Aorta (tissue), 5 donors: ENCODE measurements around the gene SYNDIG1. TPM values are rescaled to one million over a fixed set of nuclear protein-coding genes. Genes with fewer than 3 reads are reported as not detected.

Experiments used
- ATAC-seq: fragments of 200-7000 bp; cut with Tn5 transposase; one replicate; pipeline ENCODE4 v1.9.1; 2022; ENCODE audit warnings: moderate library complexity; ENCODE audit not compliant: low FRiP score
- DNase-seq, 2 donors: peaks; one replicate each; pipeline ENCODE4 v3.0.0-alpha.2; 2020
- H3K27ac ChIP-seq, 2 donors: one replicate each; pipeline ENCODE4 v1.5.1; 2013; ENCODE audit warnings: low read length in 2 of 2, mild to moderate bottlenecking in 2 of 2, moderate library complexity in 2 of 2, control low read depth in 1 of 2, inconsistent platforms in 1 of 2, low read depth in 1 of 2
- H3K27me3 ChIP-seq, 2 donors: one replicate each; pipeline ENCODE4 v1.6.1; 2013; ENCODE audit warnings: control low read depth in 1 of 2, low read length in 1 of 2, mild to moderate bottlenecking in 1 of 2, moderate library complexity in 1 of 2; ENCODE audit not compliant: insufficient read depth in 2 of 2, control insufficient read depth in 1 of 2
- H3K36me3 ChIP-seq, 2 donors: one replicate each; pipeline ENCODE4 v1.6.1; 2013; ENCODE audit warnings: control low read depth in 1 of 2, low read length in 1 of 2, mild to moderate bottlenecking in 1 of 2; ENCODE audit not compliant: insufficient read depth in 2 of 2, control insufficient read depth in 1 of 2
- H3K4me1 ChIP-seq, 2 donors: one replicate each; pipeline ENCODE4 v1.6.1; 2013; ENCODE audit warnings: low read length in 2 of 2, control low read depth in 1 of 2, mild to moderate bottlenecking in 1 of 2, moderate library complexity in 1 of 2; ENCODE audit not compliant: insufficient read depth in 2 of 2, control insufficient read depth in 1 of 2
- H3K4me3 ChIP-seq, 2 donors: one replicate each; pipeline ENCODE4 v1.5.1; 2013; ENCODE audit warnings: low read length in 2 of 2, control low read depth in 1 of 2, mild to moderate bottlenecking in 1 of 2
- H3K9me3 ChIP-seq: one replicate; pipeline ENCODE4 v1.6.1; 2013; ENCODE audit warnings: mild to moderate bottlenecking, low read length; ENCODE audit not compliant: control insufficient read depth
- WGBS, 2 donors: extraction: QIAGEN DNeasy Blood & Tissue Kit; methylation state at CpG; one replicate each; pipeline ENCODE4 v1.1.7; 2013; 5-methylcytosine and 5-hydroxymethylcytosine counted together
- intact Hi-C, 2 donors: fragments of 100-400 bp; cut with DNase I; formaldehyde crosslinking; loops; one replicate each; pipeline versions ENCODE4 v1.14.2 to v1.15.0; 2022
- polyA plus RNA-seq, 2 donors: library from polyadenylated mRNA; stranded (reverse); fragments of 200-250 nt; gene quantifications; one replicate each; pipeline ENCODE4 v1.2.3, GENCODE V29; 2013
- total RNA-seq, 2 donors: library from RNA; stranded (reverse); fragmentation: NEBNext Ultra II Directional; extraction: Animal tissue kit (Norgen Biotek cat#: 25700); gene quantifications; one replicate each; pipeline ENCODE4 v1.2.1, GENCODE V29; 2021
- donor health status: healthy with polysubstance abuse.
- donor health status: Bipolar disorder and iron deficiency.
- donor health status: DM: no; HTN: no; CAD: no.
- donor health status: DM: no; HTN: no; CAD: no.
- donor health status: DM: yes; HTN: yes; CAD: no.

SYNDIG1 gene
- total and polyA plus RNA-seq, 4 donors = 1.2 to 6.2 (median 2.9) TPM

DNA sequence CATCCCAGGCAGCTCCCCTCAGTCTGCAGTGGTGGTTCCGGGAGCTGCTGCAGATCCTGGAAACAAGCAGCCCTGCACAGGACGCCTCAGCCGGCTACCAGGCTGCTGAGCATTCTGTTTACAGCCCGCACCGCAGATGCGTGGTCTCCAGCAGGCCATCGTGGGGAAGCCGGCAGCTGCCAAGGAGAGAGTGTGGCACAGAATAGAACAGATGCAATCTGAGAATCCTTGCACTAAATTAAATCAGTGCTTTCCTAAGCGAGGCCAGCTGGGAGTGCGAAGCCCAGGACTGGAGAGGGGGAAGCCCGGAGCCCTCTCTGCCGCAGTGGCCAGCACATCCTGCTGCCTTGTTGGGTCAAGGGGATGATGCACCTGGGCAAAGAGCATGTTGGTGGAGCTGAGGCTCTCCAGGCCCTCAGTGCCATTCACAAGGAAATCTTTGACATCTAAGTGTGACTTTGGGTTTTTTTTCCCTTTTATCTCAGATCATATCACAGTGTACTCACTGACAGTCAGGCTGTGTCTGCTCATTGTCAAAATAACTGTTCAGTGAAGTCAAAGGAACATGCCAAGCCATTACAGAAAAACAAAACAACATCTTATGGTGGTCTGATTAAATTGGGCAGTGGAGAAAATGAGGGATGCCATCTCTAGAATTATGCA lies 118.1 kb downstream of the SYNDIG1 start:
- no peak for DNase-seq
- 85 to 92% methylated on average over 12 of the region's 12 CpGs for WGBS, 2 donors
- intact Hi-C loops = no loop called here

DNA sequence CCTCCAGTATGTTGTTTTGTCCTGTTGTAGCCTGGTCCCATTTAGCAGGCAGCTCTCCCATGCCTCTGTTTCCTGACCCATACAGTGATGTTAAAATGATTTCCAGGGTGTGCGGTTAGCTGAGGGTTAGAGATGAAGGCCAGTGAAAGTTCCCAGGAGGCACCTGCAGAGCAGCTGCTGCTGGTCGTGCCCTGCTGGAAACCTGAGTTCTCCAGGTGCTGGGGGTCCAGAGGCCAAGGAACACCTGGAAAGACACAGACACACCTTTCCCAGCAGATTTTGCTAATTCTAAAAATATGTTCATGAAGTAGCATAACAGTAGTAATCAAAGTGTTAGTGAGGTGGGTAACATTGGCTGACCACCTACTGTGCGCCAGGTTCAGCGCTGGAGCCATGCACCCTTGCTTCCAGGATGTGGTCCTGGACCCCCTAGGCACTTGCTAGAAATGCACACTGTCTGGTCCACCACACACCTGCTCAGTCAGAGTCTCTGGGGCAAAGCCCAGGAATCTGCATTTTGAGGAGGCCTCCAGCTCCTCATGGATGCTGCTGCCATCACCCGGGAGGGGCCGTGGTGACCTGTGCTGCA lies 118.7 kb downstream of the SYNDIG1 start:
- no peaks in the 10 kb centered on the region for H3K27me3 ChIP-seq
- no peaks in the 10 kb centered on the region for H3K9me3 ChIP-seq
- no peaks in the 10 kb centered on the region for H3K36me3 ChIP-seq
- ATAC-seq (no peak), DNase-seq (no peak)
- H3K4me1 ChIP-seq = no peaks in the 10 kb centered on the region
- intact Hi-C loops = no loop called here
- no peak overlapping the region for H3K4me3 ChIP-seq
- 95 to 97% methylated on average over 6 of the region's 6 CpGs for whole genome bisulfite sequencing, 2 donors
- H3K27ac ChIP-seq = no peak overlapping the region

More for the DNA sequence above, 118.1 kb downstream of the SYNDIG1 start:
- Histone ChIP-seq H3K9me3 (no peaks in the 10 kb centered on the region), H3K36me3 (no peaks in the 10 kb centered on the region), H3K4me3 (no peak overlapping the region), H3K4me1 (no peaks in the 10 kb centered on the region), H3K27ac (no peak overlapping the region), H3K27me3 (no peaks in the 10 kb centered on the region)
- no peak for ATAC-seq

DNA sequence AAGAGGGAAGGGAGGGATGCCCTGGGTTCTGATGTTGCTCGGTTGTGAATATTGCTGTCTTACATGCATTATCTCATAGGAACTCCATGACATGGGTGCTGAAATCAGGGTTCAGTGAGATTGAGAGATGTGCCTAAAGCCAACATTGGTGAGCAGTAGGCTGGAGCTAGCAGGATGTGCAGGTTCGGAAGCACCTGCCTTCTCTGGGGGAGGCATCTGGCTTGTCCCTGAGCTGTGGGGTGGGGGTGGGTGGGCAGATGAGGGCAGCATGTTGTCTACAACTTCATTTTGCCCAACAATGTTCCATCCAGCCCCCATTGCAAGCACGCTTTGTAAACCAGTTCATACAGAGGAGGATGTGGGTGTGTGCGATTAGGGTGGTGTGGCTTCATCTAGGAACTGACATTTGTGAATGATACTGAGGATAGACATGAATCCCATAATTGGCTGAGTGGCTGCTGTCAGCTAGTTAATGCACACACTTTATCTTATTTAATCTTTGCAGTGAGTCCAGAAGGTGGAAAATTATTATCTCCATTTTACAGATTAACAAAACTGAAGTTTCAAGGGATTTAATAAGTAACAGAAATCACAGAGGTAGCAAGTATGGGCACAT lies 119.4 kb downstream of the SYNDIG1 start:
- intact Hi-C loops = no loop called here
- 97% methylated on average over 4 of the region's 4 CpGs for WGBS, 2 donors
- H3K27ac ChIP-seq = no peak overlapping the region
- ATAC-seq (no peak), DNase-seq (no peak)
- H3K4me3 ChIP-seq = no peak overlapping the region
- no peaks in the 10 kb centered on the region for H3K27me3 ChIP-seq
- H3K36me3 ChIP-seq = no peaks in the 10 kb centered on the region
- no peaks in the 10 kb centered on the region for H3K4me1 ChIP-seq
- no peaks in the 10 kb centered on the region for H3K9me3 ChIP-seq

DNA sequence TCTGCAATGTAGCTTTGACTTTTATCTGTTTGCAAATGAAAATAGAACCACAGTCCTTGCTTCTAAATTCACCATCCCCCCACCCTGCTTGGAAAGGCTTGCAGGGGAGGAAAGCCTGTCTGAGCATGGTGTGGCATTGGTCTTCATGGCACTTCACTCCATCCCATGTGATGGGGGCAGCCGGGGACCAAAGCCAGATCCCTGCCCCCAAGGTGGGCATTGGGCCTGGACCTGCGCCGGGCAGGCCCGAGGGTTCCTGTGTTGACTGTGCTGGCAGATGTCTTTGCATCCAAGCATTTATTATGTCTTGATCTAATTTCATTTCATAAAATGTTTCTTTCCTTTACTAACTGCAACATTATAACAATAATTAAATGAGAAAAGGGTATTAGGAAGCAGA lies 120.0 kb downstream of the SYNDIG1 start:
- WGBS, 2 donors = 88 to 93% methylated on average over 4 of the region's 4 CpGs
- Histone ChIP-seq H3K4me3 (no peak overlapping the region), H3K9me3 (no peaks in the 10 kb centered on the region), H3K27ac (no peak overlapping the region), H3K36me3 (no peaks in the 10 kb centered on the region), H3K4me1 (no peaks in the 10 kb centered on the region), H3K27me3 (no peaks in the 10 kb centered on the region)
- ATAC-seq = no peak
- no peak for DNase-seq
- intact Hi-C loops = no loop called here

DNA sequence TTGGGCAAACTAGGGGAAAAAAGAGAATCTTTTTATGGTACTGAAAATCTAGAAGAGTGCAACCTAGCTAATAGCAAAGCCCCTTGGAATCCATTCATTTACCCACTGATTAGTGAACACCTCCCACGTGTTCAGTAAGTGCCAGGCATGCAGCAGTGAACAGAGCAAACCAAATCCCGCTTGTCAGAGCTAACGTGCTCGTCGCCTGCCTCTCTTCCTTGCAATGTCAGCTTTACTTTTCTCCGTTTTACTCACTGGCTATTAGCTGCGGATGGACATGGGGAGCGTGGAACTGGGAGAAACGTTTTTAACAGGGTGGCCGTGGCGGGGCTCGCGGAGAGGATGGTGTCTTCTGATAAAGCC lies 120.4 kb downstream of the SYNDIG1 start:
- H3K27ac ChIP-seq = no peak overlapping the region
- intact Hi-C loops = no loop called here
- 89 to 90% methylated on average over 13 of the region's 13 CpGs for WGBS, 2 donors

DNA sequence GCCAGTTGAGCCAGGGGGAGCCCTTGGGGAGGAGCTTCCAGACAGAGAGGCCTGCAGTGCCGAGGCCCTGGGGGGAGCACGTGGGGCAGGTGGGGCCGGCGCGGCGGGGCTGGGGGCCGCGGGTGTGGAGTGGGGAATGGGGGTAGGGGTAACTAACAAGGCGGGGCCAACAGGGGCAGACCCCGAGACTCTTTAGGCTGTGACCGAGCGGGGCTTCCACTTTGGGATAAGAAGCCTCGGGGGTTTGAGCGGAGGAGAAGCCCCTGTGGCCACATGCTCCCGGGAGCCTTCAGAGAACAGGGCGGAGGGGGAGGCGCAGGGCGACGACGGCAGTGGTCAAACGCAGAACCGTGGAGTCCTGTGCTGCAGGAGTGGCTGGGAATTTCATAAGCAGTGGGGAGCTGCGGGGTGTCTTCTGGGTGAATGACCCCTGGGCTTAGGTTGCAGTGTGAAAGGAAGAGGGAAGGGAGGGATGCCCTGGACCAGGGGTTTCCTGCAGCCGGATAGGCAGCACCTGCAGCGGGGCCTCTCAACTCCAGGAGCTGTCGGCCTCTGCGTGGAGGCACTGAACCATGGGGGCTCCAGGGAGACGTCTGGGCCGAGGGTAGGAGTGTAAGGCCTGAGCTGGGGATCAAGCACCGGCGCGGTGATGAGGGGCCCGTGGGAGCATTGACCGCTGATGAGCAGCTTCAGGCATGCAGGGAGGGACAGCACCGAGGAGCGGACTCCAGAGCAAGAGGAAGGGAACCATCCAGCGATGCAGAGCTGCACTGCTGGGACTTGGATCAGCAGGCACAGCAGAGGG lies 121.0 kb downstream of the SYNDIG1 start:
- H3K27me3 ChIP-seq = no peaks in the 10 kb centered on the region
- H3K4me3 ChIP-seq = no peak overlapping the region
- H3K36me3 ChIP-seq = no peaks in the 10 kb centered on the region
- H3K27ac ChIP-seq = no peak overlapping the region
- H3K4me1 ChIP-seq = no peaks in the 10 kb centered on the region
- no peak for ATAC-seq
- intact Hi-C loops = no loop called here
- no peak for DNase-seq
- 85 to 92% methylated on average over 36 to 37 of the region's 37 CpGs for whole genome bisulfite sequencing, 2 donors
- H3K9me3 ChIP-seq = no peaks in the 10 kb centered on the region

More for the DNA sequence above, 120.4 kb downstream of the SYNDIG1 start:
- ATAC-seq (no peak), DNase-seq (no peak)
- no peak overlapping the region for H3K4me3 ChIP-seq
- H3K4me1 ChIP-seq = no peaks in the 10 kb centered on the region
- no peaks in the 10 kb centered on the region for H3K27me3 ChIP-seq
- H3K36me3 ChIP-seq = no peaks in the 10 kb centered on the region
- no peaks in the 10 kb centered on the region for H3K9me3 ChIP-seq

DNA sequence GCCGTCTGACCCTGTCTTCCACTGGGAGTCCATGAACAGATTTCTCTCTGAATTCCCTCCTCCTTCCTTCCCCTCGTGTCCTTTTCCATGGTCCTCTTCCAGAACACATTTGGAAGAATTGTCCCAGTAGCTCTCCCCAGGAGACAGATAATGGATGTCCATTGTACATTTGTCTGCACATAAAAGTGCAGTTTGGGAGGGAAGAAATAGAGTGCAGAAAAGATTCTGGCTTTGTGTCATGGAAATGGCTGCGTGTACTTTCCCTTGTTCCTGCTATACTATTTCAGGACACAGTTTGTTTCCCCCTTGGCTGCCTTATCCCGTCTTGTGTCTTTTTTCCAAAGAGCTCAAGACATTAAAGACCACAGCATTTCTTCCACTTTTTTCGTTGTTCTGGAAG lies 127.6 kb downstream of the SYNDIG1 start:
- Histone ChIP-seq H3K27ac (no peak overlapping the region), H3K9me3 (peaks cover 1% of the 10 kb centered on the region), H3K4me3 (no peak overlapping the region), H3K27me3 (no peaks in the 10 kb centered on the region), H3K36me3 (no peaks in the 10 kb centered on the region), H3K4me1 (no peaks in the 10 kb centered on the region)
- 54 to 66% methylated on average over 5 of the region's 5 CpGs for WGBS, 2 donors
- ATAC-seq = no peak
- no peak for DNase-seq
- intact Hi-C loops = no loop called here

DNA sequence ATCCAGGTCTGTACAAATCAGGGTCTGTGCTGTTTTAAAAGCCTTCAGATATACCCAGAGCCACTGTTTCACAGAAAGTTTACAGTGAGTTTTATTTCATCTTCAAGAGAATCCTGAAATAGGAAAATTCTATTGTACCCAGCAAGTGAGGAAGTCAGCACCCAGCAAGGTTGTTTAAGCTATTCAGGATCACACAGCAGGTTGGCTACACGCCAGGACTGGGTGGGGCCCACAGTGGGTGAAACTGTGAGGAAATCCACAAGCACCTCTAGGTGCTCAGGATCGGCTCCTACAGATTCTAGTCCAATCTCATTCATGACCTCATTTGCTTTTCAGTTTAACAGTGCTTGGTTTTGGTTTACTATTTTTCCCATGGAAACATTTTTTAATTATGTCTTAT lies 128.9 kb downstream of the SYNDIG1 start:
- intact Hi-C loops = no loop called here
- Histone ChIP-seq H3K9me3 (peaks cover 3% of the 10 kb centered on the region), H3K4me1 (no peaks in the 10 kb centered on the region), H3K27me3 (no peaks in the 10 kb centered on the region), H3K27ac (no peak overlapping the region), H3K4me3 (no peak overlapping the region), H3K36me3 (peaks cover 2 to 3% of the 10 kb centered on the region in 2 donors)
- DNase-seq (no peak), ATAC-seq (no peak)
- WGBS, 2 donors = 62% methylated on average over 2 of the region's 2 CpGs
